ENCODE data around the gene SHISA8. TPM values are rescaled to one million over a fixed set of nuclear protein-coding genes. Genes with fewer than 3 reads are reported as not detected.

SHISA8 gene
- total RNA-seq, 1 donor from 2014 or later = 1.2 TPM

DNA sequence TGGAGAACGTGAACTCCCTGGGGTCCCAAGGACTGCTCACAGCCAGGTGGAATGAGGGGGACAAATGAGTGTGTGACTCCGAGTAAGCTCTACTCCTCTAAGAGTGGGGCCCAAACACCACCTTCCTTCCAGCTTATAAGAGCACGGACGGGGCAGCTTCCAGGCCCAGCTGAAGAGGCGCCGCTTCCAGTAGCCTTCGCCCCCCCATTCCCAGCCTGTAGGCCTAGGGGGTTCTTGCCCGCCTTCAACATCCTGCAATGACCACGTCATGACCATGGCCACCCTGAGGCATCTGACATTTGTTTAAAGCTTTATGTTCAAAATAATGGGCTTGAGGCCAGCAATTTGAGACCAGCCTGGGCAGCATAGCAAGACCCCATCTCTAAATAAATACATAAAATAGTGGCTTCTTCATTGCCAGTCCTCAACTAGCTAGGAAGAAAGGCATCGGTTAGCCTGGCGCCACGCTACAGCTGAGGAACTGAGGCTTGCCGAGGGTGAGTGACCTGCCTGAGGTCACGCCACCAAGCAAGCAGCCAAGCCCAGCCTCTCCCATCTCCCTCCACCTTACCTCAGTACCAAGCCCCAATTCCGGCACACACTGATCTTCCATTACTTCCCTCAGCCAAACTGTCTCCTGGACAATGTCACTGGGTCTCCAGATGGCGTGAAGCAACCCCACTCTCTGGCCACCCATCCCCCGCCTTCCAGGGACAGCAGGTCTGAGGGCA lies 19.6 kb upstream of the SHISA8 start:
- intact Hi-C loops (cut with micrococcal nuclease) = no loop called here

DNA sequence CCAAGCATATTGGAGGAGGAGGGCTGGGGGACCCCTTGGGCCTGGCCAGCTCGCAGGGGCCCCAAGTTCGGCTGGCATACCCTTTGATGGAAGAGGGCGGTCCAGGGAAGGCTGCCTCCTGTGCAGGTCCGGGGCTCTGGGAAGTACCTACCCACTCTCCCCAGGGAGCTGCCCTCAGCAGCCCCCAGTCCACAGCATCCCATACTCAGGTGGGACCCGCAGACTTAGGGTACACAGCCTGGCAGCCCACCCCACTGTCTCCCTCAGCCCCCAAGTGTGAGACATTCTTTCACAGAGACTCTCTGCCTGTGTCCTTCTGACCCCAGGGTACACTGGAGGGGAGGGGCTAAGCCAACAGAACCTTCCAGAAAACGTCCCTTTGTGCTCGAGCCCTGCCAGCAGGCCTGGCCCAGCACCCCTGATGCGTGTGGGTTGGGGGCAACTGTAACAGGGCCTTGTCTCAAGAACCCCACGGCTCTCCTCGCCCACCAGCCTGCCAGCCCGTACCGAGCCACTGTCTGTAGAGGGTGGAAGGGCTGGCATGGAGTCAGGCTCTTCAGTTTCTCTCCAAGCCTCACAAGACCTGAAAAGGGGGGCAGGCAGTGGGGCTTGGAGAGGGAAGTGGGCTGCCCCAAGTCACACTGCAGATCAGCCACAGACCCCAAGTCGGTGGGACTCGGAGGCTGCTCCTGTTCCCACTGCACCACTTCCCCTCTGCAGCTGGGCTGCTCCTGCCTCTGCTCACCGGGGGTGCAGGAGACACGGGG lies 18.7 kb upstream of the SHISA8 start:
- intact Hi-C loops (cut with micrococcal nuclease) = no loop called here

DNA sequence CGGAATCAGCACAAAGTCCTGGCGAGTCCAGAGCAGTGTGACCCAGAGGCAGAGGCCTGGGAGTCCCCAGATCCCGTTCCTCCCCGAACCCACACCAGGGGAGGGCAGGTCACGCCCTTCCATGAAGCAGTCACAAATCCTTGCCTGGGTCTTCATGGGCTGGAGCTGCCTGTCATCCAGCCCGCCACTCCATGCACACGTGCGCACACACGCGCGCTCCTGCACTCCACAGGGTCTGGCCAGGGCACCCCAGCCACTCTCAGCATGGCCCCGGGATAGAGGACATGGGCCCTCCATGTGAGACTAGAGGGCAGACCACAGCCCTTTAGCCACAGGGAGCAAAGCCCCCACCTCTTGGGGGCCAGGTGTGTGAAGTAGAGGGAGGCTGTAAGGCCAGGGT lies 17.5 kb upstream of the SHISA8 start:
- intact Hi-C loops (cut with micrococcal nuclease) = no loop called here

DNA sequence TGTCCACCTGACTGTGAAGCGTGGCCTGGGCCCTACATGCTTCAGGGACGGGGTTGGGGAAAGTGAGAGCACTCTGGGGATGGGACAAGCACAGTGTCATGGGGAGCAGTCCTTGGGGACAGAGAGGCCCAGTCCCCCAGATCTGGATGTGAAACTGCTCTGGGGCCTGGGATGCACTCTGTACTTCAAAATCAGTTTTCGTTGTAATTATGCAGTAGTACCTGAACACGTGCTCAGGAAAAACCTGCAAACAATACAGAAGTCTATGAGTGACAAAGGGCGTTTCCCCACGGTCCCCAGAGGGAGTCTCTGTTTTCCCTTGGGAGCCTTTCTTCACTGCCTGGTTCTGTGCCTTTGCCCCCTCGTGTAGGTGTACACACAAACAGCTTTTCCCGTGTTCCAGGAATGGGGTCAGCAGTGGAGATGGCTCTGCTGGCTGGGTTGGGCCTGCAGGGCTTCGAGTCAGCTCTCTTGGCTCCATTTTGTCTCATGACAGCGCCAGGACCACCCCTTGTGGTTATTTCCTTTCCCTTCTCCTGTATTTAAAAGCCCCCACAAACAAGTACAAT lies 16.9 kb upstream of the SHISA8 start:
- intact Hi-C loops (cut with micrococcal nuclease) = no loop called here

DNA sequence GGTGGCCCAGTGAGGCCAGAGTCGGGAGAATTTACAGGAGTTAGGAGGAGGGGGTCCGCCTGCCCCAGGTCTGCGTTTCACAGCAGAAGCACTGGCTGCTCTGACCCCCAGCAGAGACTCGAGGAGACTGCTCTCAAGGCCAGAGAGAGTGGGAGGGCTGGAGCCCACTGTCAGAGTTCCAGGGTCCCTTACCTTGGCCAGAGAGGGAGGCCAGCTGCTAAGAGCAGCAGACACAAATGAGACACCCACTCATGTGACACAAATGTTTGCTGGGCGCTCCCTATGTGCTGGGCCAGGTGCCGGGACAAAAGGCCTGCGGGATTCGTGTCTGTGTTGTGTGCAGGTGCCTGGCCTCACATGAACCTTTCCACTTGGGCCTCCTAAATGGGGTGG lies 14.5 kb upstream of the SHISA8 start:
- intact Hi-C loops (cut with micrococcal nuclease) = no loop called here

DNA sequence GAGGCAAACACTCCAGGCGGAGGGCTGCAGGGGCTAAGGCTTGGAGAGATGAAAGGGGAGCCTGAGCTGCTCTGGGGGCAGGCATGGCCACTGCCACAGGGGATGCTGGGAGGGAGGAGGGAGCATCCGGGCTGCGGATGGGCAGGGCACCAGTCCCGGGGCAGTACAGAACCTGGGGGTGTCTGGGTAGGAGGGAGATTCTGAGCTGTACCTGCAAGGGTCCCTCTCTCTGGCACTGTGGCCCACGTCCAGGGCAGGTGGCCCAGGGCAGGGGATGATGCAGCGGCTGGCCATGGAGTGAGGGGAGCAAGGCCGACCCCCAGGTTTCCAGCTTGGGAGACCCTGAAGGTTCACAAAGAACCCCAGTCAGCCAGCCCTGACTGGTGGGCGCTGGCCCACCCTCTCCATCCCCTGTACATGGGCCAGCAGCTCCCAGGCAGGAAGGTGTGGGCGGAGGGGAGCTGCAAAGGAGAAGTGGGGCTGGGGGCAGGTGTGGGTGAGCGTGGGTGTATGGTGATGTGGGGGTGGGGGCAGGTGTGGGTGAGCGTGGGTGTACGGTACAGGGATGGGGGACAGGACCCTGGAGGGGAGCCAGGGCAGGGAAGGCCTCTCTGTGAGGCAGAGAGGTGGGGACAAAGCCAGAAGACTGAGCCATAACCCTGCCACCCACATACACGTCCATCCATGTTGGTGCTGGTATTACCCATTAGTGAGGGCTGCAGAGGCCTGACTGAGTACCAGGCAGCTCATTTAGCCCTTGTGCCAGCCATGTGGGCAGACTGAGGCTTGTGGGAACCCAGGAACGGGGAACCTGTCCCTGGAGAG lies 13.9 kb upstream of the SHISA8 start:
- intact Hi-C loops (cut with micrococcal nuclease) = no loop called here

DNA sequence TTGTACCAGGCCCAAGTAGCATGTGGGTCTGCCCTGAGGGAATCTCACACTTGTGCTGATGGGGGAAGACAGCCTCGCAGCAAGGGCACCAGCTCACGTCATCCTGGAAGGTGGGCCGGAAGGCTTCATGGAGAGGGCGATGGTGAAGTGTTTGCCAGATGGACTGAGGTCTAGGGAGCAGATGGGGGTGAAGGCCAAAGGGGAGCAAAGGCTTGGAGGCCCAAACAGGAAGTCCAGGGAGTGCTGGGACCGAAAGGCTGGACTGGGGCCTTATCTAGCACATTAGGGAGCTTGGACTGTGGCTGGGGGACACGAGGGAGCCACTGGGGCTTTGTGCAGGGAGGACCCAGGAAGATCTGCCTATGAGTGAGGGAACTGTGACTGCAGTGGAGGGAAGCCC lies 12.9 kb upstream of the SHISA8 start:
- intact Hi-C loops (cut with micrococcal nuclease) = no loop called here

DNA sequence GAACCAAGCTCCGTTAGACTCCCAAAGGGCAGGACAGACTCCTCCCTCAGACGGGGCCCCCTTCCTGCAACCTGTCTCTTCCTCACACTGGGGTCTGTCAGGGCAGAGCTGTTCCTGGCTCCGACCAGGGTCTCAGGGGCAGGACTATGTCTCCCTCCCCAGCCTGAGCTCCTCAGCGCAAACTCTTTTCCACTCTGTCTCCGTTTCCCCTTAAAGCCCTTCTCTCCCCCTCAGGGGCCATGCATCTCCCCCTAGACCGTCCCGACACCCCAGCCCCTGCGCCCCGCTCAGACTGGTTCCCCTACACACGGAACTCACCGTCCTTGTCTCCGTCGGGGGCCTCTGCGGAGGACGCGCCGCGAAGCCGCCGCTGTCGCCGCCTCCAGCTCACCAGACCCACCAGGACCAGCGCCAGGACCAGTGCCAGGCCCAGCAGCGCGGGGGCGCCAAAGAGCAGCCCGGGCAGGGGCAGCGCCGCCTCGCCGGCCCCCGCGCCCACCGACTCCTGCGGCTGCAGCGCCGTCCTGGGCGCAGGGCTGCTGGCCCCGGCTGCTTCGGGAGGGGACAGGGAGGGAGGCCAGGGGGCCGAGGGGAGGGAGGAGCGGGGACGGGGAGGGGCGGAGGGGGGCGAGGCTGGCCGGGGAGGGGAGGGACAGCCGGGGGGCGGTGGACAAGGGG lies 11.0 kb upstream of the SHISA8 start:
- intact Hi-C loops (cut with micrococcal nuclease) = loop anchor here (1.0 kb wide), 1 partner anchor 14 kb away; no protein-coding TSS in a partner anchor

DNA sequence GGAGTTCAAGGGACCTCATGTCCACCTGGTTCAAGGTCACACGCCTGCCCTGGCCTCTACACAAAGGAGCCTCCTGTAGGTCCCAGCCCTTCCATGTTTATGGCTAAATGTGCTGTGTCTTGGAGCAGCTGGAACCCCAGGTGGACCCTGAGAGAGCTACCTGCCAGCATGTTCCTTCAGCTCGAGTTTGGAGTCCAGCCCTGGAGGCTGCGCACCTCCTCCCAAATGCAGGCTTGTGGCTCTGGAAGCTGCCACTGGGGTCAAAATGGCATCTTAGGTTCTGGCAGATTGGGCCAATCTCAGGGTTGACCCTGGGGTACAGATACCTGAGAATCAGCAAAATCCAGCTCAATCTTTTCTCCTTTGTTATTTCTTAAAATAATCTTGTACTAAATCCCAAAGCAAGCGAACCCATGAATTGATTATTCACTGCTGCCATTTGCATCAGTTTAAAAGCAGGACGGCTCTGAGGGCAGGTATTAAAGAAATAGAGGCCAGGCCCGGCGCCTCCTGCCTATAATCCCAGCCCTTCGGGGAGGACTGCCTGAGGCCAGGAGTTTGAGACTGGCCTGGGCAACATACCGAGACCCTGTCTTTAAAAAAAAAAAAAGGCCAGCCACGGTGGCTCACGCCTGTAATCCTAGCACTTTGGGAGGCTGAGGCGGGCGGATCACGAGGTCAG lies 8.9 kb upstream of the SHISA8 start:
- intact Hi-C loops (cut with micrococcal nuclease) = no loop called here

DNA sequence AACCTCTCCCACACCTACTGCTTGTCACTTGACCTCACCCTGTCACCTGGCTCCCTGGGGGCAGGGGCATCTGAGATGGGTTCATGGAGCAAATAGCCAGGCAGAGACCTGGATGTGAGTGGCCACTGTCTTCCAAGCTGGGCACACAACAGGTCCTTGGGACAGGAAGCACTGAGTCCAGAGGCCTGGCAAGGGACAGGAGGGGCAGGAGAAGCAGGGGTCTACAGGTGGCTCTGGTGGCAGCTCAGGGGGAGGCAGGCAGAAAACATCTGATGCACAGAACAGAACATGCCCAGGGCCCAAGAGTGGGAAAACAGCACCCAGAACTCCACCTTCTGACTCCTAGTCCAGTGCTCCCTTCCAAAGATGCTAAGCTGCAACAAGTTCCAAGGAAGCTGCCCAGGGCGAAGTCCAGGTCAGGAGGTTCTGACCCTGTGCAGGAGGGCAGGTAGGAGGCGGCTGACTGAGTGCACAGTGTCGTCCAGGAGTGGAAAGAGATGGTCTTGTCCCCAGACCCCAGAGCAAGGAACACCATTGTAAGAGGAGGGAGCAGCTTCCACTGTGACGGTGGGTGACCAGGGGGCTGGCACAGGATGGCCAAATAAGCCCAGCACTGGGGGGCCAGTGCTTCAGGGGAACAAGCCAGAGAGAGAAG lies 8.2 kb upstream of the SHISA8 start:
- intact Hi-C loops (cut with micrococcal nuclease) = no loop called here

DNA sequence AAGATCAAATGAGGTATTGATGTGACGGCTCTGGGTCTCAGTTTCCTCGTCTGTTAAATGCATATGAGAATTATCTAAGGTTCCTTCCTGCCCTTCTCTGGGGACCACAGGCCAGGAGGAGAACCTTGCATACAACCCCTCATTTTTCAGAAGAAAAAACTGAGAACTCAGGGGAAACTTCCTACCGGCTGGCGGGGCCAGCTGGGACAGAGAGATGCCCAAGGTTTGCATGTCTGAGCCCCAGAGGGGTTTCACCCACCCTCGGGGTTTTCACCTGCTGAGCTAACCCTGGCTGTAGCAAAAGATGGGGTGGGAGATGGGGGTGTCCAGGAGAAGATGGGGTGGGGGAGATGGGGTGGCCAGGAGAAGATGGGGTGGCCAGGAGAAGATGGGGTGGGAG lies 7.5 kb upstream of the SHISA8 start:
- intact Hi-C loops (cut with micrococcal nuclease) = no loop called here

DNA sequence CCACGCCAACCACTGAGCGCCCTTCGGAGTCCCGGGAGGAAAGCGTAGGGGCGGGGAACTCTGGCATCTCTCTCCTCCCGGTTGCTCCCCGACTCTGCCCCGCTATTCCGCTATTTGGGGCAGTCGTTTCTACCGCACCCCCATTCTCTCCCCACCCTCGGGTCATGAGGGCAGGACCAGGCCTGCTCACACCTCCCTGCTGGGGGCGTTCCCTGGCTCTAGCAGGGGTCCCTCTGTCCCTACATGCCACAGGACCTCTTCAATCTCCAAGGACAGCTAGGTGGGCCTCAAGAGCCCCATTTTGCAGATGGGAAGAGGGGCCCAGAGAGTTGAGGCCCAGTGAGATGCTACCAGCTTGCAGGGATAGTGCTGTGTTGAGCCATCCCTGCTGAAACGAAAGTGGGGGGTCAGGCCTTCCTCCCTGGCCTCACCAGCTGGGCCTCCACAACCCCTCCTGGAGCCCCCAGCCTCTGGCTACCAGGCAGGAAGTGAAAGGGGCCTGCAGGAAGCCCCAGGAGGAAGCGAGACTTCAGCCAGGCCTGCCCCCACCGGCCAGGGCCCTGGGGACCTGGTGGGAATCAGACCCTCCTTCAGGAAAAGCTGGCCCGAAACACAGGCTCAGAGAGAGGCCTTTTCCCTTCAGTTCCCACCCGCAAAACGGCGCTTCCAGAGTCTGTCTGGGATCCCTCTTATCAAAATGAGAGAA lies 5.5 kb upstream of the SHISA8 start:
- intact Hi-C loops (cut with micrococcal nuclease) = no loop called here

DNA sequence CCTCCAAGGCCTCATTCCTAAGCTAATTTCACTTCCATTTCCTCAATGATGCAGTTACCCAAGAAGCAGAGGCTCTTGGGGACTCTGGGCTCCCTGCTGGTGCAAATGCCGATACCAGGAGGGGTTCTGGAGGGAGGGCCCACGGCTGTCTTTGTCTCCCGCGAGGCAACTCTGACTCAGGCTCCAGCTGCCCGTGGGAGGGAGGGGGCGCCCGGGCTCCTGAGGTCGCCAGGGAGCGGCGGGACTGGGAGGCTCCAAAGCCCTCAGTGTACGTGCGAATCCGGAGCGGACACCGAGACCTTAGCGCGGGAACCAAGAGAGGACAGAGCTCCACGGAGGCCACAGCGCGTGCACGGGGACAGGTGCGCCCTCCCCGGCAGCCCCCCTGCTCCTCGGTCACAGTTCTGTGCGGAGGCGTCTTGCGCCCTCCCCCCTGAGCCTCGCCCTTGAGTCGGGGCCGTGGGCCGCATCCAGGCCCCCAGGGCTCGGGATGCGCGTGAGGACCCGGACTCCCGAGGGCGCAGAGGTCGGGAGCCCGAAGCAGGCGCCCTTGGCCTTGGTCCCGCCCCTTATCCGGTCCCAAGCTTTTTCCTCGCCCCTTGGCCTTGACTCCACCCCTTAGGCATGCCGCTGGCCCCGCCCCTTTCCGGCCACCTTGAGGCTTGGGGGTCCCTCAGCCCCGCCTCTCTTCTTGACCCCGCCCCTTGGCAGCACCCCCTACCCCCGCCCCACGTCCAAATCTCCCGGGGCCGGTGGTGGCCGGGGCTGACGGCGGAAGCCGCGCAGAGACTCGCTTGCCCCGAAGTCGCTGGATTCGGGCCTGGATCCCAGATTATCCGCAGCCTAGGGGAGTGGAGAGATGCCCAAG lies 4.7 kb upstream of the SHISA8 start:
- intact Hi-C loops (cut with micrococcal nuclease) = loop anchor here (1.0 kb wide), 1 partner anchor 21 kb away; no protein-coding TSS in a partner anchor

DNA sequence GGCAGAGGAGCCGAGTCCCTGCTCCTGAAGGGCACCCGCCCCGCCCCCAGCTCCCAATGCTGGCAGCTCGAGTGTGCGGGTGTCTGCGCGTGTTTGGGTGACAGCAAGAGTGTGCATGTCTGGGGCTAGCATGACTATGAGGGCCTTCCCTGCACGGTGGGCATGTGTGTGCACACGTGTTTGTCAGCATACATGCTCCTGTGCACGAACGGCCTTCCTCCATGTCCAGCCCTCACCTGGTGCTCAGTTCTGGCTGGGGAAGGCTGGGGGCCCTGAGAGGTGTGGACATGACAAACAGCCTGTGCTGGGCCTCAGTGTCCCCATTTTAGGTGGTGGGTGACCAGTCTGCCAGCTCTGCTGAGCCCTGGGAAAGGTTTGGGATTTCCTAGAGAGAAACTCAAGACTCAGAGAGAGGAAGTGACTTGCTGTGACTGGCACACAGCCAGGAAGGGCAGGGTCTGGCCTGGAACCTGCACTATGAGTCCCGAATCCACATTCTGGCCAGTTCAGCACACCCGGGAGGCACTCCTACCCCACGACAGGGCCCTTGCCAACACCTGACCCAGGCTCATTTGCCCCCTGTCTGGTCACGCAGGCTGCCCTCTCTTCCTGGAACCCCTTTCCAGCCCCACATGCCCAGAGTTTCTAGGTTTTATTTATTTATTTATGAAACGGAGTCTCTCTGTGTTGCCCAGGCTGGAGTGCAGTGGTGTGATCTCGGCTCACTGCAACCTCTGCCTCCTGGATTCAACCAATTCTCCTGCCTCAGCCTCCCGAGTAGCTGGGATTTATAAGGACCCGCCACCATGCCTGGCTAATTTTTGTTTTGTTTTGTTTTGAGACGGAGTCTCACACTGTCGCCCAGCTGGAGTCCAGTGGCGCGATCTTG lies 3.3 kb upstream of the SHISA8 start:
- intact Hi-C loops (cut with micrococcal nuclease) = no loop called here

DNA sequence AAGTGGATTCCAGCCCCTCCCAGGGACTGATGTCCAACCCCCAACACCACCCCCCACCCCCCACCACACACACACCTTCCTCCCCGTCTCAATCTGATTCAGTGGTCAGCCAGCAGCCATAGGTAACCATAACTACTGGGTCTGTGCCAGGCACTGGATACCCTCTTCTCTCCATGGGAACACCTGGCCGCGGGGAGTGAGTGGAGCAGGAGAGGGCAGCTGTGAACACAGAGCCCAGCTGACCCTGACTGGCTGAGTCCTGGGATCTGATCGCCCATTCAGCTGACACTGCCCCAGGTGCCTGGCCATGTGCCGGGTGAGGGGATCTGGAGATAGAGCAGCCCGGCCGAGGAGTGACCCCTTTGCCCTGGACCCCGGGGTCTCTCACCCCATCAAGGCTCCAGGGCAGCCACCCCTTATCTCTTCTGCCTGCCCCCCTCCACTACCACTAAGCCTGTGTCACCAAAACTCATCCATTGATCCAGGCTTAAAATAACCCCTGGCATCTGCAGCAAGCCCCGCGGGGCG lies 2.6 kb upstream of the SHISA8 start:
- intact Hi-C loops (cut with micrococcal nuclease) = no loop called here

DNA sequence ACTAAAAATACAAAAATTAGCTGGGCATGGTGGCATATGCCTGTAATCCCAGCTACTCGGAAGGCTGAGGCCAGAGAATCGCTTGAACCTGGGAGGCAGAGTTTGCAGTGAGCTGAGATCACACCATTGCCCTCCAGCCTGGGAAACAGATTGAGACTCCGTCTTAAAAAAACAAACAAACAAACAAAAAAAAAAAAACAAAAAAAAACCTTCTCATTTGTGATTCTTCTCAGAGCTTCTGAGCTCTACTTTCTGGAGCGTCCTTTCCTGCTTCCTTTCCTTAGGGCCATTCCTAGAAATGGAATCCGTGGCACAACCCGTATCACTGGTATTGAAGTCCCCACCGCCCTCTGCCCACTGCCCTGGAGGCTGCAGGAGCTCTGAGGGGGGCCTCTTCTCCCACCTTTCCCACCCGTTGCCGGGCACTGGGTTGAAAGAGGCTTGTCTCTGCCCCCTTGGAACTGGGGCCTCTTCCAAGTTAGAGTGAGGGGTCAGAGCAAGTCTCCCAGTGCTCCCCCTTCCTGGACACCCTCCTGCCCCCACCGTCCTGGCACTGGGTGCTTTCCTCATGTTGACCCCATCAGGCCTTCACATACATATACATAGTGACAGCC lies 2.0 kb upstream of the SHISA8 start:
- intact Hi-C loops (cut with micrococcal nuclease) = no loop called here

All from T-helper 1 cell treated with Interleukin-12 subunit alpha and Interleukin-12 subunit beta and Interleukin-4 antibody, amounts not matched to agents 30 ng/mL and 1 ng/mL, for 36 hours (primary cell).